HL-60 (cell line): ENCODE results near the gene FANCE.

Experiments
- DNase-seq, 2 experiments: peaks; one replicate each; pipeline ENCODE4 v3.0.0-alpha.2; 2010 to 2020; ENCODE audit warnings: low read depth in 1 of 2, low spot score in 1 of 2
- H3K27ac ChIP-seq: fragments of 250-450 bp; sonication (Bioruptor Pico); replicated peaks from 2 replicates; pipeline ENCODE4 v1.5.1; 2020; ENCODE audit warnings: mild to moderate bottlenecking, moderate library complexity
- H3K27me3 ChIP-seq: fragments of 250-450 bp; sonication (Bioruptor Pico); 2 replicates; pipeline ENCODE4 v1.5.1; 2021; ENCODE audit warnings: mild to moderate bottlenecking, moderate library complexity; ENCODE audit not compliant: insufficient read depth, poor library complexity, severe bottlenecking
- H3K4me3 ChIP-seq: replicated peaks from 2 replicates; pipeline ENCODE4 v1.5.1; 2011; ENCODE audit warnings: mild to moderate bottlenecking, control low read depth, low read length; ENCODE audit not compliant: insufficient read depth
- CTCF ChIP-seq: IDR thresholded peaks from one replicate; pipeline ENCODE4 v1.5.1; 2011; ENCODE audit warnings: low read length, control low read depth, inconsistent platforms; ENCODE audit not compliant: insufficient read depth
- GABPA ChIP-seq: IDR thresholded peaks from 2 replicates; pipeline ENCODE4 v1.6.1; 2012; ENCODE audit warnings: low read depth
- POLR2AphosphoS5 ChIP-seq: IDR thresholded peaks from 2 replicates; pipeline ENCODE4 v1.6.1; 2012; ENCODE audit warnings: low read depth
- REST ChIP-seq: IDR thresholded peaks from 2 replicates; pipeline ENCODE4 v1.6.1; 2012; ENCODE audit warnings: low read depth; ENCODE audit not compliant: insufficient replicate concordance
- SPI1 ChIP-seq: IDR thresholded peaks from 2 replicates; pipeline ENCODE4 v1.6.1; 2012; ENCODE audit warnings: low read depth, mild to moderate bottlenecking, borderline replicate concordance

FANCE gene

GRCh38 chr6:35496036-35496840 is 44.1 kb downstream of the FANCE start:
- H3K27ac ChIP-seq: no peak overlapping the region
- TF ChIP-seq SPI1 (no peak), CTCF (no peak), POLR2AphosphoS5 (no peak), REST (no peak), GABPA (no peak)
- no peak for DNase-seq

GRCh38 chr6:35496841-35497570 is 44.9 kb downstream of the FANCE start, which contains the start of gene TEAD3:
Gene TEAD3, minus strand, starts transcription at chr6:35497079.
- Histone ChIP-seq H3K27ac (peak within 1 kb of the TSS; percentile 53; the same call in 1 of the 2 replicates), H3K4me3 (peak within 1 kb of the TSS; percentile 42), H3K27me3 (no peaks in the 10 kb centered on the region)
- TF ChIP-seq SPI1 (no peak), REST (no peak), GABPA (no peak), CTCF (no peak), POLR2AphosphoS5 (no peak)
- peak in 1 of 2 experiments; percentile 41 for DNase-seq

More at GRCh38 chr6:35496036-35496840, 44.1 kb downstream of the FANCE start:
- H3K27me3 ChIP-seq: no peaks in the 10 kb centered on the region
- H3K4me3 ChIP-seq: peak overlapping the region; percentile 42

GRCh38 chr6:35497571-35498421 is 45.7 kb downstream of the FANCE start:
- Histone ChIP-seq H3K27me3 (peaks cover 4% of the 10 kb centered on the region), H3K27ac (peak overlapping the region; percentile 53; the same call in 1 of the 2 replicates), H3K4me3 (peak overlapping the region; percentile 42)
- DNase-seq: peak in 1 of 2 experiments; percentile 53
- TF ChIP-seq REST: no peak
- TF ChIP-seq SPI1: peak; percentile 34; the same call in 1 of the 2 replicates
